ENCODE results near the gene NAT8. TPM values are rescaled to one million over a fixed set of nuclear protein-coding genes. Genes with fewer than 3 reads are reported as not detected.
"Not testable (repeated sequence)": the region's sequence is repeated elsewhere in the genome, so short reads cannot be mapped to it uniquely, and the experiment has no call there.

Gene NAT8
- total RNA-seq, 1 donor from 2014 or later: not detected

DNA sequence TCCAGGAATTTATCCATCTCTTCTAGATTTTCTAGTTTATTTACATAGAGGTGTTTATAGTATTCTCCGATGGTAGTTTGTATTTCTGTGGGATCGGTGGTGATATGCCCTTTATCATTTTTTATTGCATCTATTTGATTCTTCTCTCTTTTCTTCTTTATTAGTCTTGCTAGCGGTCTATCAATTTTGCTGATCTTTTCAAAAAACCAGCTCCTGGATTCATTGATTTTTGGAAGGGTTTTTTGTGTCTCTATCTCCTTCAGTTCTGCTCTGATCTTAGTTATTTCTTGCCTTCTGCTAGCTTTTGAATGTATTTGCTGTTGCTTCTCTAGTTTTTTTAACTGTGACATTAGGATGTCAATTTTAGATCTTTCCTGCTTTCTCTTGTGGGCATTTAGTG, 25.0 kb upstream of the NAT8 start:
- not testable (repeated sequence) for H3K9me3 Mint-ChIP-seq

DNA sequence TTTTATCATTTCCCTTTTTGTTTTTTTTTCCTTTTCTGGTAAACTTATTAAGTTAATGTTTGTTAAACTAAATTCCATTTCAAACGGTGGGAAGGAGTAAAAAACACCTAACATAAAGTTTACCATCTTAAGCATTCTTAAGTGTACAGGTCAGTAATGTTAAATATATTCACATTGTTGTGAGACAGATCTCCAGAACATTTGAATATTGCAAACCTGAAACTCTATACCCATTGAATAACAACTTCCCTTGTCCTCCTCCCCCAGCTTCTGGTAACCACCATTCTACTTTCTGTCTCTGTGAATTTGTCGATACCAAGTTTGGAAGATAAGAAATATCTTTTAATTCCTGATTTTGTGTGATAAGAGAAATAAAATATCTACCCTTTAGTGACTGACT, 12.0 kb upstream of the NAT8 start:
- intact Hi-C loops (cut with micrococcal nuclease): no loop called here
- H3K27ac Mint-ChIP-seq: no peak overlapping the region
- H3K4me3 Mint-ChIP-seq (ENCODE audit: low read depth): no peak overlapping the region
- H3K4me1 Mint-ChIP-seq (ENCODE audit: low read depth): no peaks in the 10 kb centered on the region
- H3K9me3 Mint-ChIP-seq: no peaks in the 10 kb centered on the region
- H3K36me3 Mint-ChIP-seq (ENCODE audit: low read depth): no peaks in the 10 kb centered on the region
- no peak for DNase-seq (ENCODE audit: low spot score)
- H3K27me3 Mint-ChIP-seq (ENCODE audit: low read depth): peaks cover 2% of the 10 kb centered on the region

More for the DNA sequence above, 25.0 kb upstream of the NAT8 start:
- DNase-seq (ENCODE audit: low spot score); H3K27ac Mint-ChIP-seq; H3K36me3 Mint-ChIP-seq (ENCODE audit: low read depth); intact Hi-C loops (cut with micrococcal nuclease); H3K4me3 Mint-ChIP-seq (ENCODE audit: low read depth); H3K4me1 Mint-ChIP-seq (ENCODE audit: low read depth); H3K27me3 Mint-ChIP-seq (ENCODE audit: low read depth): not testable (repeated sequence)

DNA sequence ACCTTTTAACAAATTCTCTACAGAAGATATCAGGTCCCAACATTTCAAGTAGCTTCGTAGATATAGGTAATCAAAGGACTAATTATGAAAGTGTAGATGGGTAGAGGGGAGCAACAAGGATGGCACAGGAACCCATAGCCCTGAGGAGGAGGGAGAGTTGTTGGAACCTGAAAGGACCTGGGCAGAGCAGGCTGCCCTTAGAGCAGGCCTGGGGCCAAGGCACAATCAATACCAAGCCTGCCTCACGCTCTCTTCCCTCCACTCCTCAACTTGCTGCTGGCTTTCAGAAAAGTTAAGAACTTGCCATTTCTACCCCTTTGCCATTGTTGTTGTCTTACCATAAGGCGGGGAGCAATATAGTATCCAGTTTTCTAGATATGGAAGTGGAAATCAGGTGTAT, 10.1 kb upstream of the NAT8 start:
- Mint-ChIP-seq H3K9me3 (no peaks in the 10 kb centered on the region), H3K36me3 (ENCODE audit: low read depth) (no peaks in the 10 kb centered on the region), H3K4me1 (ENCODE audit: low read depth) (no peaks in the 10 kb centered on the region), H3K4me3 (ENCODE audit: low read depth) (no peak overlapping the region), H3K27ac (no peak overlapping the region), H3K27me3 (ENCODE audit: low read depth) (peaks cover 2% of the 10 kb centered on the region)
- no peak for DNase-seq (ENCODE audit: low spot score)
- intact Hi-C loops (cut with micrococcal nuclease): no loop called here

DNA sequence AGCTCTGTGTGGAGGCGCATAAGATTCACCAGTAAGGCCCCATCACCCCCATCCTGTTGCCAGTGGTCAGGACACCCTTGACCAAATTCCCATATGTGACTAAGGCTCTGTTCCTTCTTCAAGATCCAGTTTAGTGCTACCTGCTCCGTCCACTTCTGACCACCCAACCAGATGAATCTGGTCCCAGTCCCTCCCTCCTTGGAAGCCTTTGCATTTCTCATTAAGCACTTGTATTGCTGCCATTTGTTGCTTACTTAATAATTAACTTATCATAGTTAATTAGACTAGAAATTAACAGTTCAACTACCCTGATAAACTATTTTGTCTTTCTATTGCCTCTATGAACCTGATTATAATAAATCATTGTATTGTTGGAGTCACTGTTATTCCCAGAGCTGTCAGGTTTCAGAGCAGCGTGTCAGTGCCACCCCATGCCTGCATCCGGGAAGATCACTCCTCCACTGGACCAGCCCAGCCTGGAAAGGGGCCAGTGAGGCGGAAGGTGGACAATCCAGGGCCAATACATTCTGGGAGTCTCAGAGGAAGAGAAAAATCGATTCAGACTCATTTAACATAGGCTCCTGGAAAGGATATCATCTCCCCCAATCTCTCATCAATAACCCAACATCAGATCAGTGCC, 9.5 kb upstream of the NAT8 start:
- H3K36me3 Mint-ChIP-seq (ENCODE audit: low read depth): no peaks in the 10 kb centered on the region
- H3K27ac Mint-ChIP-seq: no peak overlapping the region
- H3K27me3 Mint-ChIP-seq (ENCODE audit: low read depth): peaks cover 5% of the 10 kb centered on the region
- no peak for DNase-seq (ENCODE audit: low spot score)
- no peaks in the 10 kb centered on the region for H3K4me1 Mint-ChIP-seq (ENCODE audit: low read depth)
- intact Hi-C loops (cut with micrococcal nuclease): no loop called here
- no peaks in the 10 kb centered on the region for H3K9me3 Mint-ChIP-seq
- H3K4me3 Mint-ChIP-seq (ENCODE audit: low read depth): no peak overlapping the region

DNA sequence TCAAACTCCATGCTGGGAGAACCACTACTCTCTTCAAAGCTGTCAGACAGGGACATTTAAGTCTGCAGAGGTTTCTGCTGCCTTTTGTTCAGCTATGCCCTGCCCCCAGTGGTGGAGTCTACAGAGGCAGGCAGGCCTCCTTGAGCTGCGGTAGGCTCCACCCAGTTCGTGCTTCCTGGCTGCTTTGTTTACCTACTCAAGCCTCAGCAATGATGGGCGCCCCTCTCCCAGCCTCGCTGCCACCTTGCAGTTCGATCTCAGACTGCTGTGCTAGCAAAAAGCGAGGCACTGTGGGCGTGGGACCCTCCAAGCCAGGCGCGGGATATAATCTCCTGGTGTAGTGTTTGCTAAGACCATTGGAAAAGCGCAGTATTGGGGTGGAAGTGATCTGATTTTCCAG, 5.5 kb upstream of the NAT8 start:
- H3K36me3 Mint-ChIP-seq (ENCODE audit: low read depth); H3K4me1 Mint-ChIP-seq (ENCODE audit: low read depth); H3K4me3 Mint-ChIP-seq (ENCODE audit: low read depth); DNase-seq (ENCODE audit: low spot score); H3K27me3 Mint-ChIP-seq (ENCODE audit: low read depth); H3K27ac Mint-ChIP-seq; intact Hi-C loops (cut with micrococcal nuclease); H3K9me3 Mint-ChIP-seq: not testable (repeated sequence)

DNA sequence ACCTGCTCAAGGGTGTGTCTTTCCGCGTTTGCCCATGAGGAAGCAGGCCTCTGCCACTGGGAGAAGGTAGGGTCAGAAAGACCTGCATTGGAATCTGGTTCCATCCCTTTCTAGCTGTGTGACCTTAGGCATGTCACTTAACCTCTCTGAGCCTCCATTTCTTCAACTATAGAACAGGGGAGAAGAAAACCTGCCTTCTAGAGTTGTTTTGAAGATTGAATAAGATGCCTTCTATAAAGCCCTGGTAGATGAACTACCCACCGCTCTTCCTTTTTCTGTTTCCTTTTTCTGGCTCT, 507 bp downstream of the NAT8 start:
- Mint-ChIP-seq H3K9me3 (no peaks in the 10 kb centered on the region), H3K27me3 (ENCODE audit: low read depth) (peaks cover 1% of the 10 kb centered on the region), H3K4me1 (ENCODE audit: low read depth) (no peaks in the 10 kb centered on the region), H3K36me3 (ENCODE audit: low read depth) (no peaks in the 10 kb centered on the region), H3K27ac (no peak overlapping the region), H3K4me3 (ENCODE audit: low read depth) (no peak overlapping the region)
- DNase-seq (ENCODE audit: low spot score): no peak
- intact Hi-C loops (cut with micrococcal nuclease): no loop called here

DNA sequence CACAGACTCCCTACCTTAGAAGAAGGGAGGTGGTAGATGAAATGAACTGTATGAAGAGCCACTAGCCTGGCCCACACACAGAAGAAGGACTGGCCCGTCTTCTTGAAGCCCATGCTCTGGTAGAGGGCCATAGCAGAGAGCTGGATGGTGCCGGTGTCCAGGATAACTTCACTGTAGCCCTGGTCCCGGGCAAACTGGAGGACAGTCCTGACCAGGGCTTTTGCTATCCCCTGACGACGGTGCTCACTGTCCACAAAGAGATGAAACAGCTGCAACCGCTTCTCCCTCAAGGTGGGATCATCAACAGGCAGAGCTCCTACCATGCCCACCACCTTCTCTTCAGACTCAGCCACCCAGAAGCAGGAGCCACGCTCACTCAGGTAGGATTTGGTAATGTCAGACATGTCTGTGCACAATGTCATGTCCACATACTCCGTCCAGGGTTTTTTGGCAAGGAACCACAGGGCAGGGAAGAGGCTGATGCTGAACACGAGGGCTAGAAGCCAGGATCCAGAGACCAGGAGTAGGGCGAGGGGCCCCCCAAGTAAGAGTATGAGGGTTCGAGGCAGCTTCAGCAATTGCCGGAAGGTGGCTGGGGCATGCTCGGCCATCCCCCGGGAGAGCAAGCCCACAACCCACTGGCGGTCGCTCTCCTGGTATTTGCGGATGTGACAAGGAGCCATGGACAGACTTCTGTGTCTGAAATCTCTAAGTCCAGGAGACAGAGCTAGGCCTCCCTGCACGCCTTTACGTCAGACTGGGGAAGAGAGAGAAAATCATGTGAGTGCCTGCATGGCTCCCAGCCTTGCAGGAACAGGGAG, 1.1 kb downstream of the NAT8 start:
- intact Hi-C loops (cut with micrococcal nuclease): no loop called here
- Mint-ChIP-seq H3K27me3 (ENCODE audit: low read depth) (no peaks in the 10 kb centered on the region), H3K9me3 (no peaks in the 10 kb centered on the region), H3K4me3 (ENCODE audit: low read depth) (no peak overlapping the region), H3K36me3 (ENCODE audit: low read depth) (no peaks in the 10 kb centered on the region), H3K27ac (no peak overlapping the region), H3K4me1 (ENCODE audit: low read depth) (no peaks in the 10 kb centered on the region)
- no peak for DNase-seq (ENCODE audit: low spot score)

DNA sequence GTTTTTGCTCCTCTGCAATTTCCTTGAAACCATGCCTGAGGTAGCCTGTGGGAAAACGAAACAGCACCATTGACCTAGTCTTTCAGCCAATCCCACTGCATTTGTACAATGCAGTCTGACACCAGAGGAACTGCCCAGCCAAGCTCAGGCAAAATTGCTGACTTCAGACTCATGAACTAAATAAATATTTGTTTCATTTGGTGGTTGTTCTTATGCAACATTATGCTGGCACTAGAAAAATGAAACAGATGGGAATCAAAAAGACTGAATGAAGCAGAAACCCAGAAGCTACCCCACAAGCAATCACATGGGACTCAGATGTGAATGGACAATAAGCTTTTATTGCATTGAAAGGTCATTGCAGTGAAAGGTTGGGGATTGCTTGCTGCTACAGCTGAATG, 1.7 kb downstream of the NAT8 start:
- no peak overlapping the region for H3K4me3 Mint-ChIP-seq (ENCODE audit: low read depth)
- H3K4me1 Mint-ChIP-seq (ENCODE audit: low read depth): no peaks in the 10 kb centered on the region
- no peak for DNase-seq (ENCODE audit: low spot score)
- H3K27ac Mint-ChIP-seq: no peak overlapping the region
- H3K27me3 Mint-ChIP-seq (ENCODE audit: low read depth): no peaks in the 10 kb centered on the region
- intact Hi-C loops (cut with micrococcal nuclease): no loop called here
- no peaks in the 10 kb centered on the region for H3K36me3 Mint-ChIP-seq (ENCODE audit: low read depth)
- H3K9me3 Mint-ChIP-seq: no peaks in the 10 kb centered on the region

DNA sequence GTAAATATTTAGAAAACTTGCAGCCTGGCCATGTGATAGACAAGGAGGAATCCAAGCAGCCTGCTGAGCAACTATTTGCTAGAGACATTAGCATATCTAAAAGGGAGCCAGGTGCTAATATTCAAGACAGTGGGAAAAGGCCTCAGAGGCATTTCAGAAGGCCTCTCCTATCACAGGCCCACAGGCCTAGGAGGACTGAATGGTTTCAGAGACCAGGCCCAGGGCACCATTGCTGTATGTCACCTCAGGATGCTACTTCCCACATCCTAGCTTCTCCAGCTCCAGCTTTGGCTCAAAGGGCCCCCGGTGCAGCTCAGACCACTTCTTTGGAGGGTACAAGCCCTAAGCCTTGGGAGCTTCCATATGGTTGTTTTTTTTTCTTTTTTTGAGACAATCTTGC, 3.8 kb downstream of the NAT8 start:
- Mint-ChIP-seq H3K4me1 (ENCODE audit: low read depth) (no peaks in the 10 kb centered on the region), H3K36me3 (ENCODE audit: low read depth) (no peaks in the 10 kb centered on the region), H3K4me3 (ENCODE audit: low read depth) (no peak overlapping the region), H3K9me3 (no peaks in the 10 kb centered on the region), H3K27me3 (ENCODE audit: low read depth) (no peaks in the 10 kb centered on the region), H3K27ac (no peak overlapping the region)
- intact Hi-C loops (cut with micrococcal nuclease): no loop called here
- DNase-seq (ENCODE audit: low spot score): no peak

DNA sequence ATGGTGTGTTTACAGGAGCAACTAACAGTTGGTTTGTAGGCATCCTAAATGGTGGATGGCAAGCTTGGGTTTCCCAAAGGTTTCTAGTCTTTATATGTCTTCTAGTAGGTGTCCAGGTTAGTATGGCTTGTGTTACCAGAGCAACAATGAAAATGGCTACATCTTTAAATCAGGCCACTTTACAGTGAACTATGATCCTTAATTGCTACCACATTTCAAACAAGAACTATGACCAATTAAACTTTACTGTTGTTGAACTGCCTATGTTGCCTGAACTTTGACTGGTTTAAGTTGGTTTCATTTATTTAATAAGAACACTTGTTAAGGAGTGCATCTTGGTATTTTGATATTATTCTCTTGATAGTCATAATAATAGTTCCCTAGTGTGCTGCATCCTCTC, 5.2 kb downstream of the NAT8 start:
- H3K36me3 Mint-ChIP-seq (ENCODE audit: low read depth); H3K27me3 Mint-ChIP-seq (ENCODE audit: low read depth); H3K4me3 Mint-ChIP-seq (ENCODE audit: low read depth); H3K4me1 Mint-ChIP-seq (ENCODE audit: low read depth); H3K9me3 Mint-ChIP-seq; H3K27ac Mint-ChIP-seq; DNase-seq (ENCODE audit: low spot score); intact Hi-C loops (cut with micrococcal nuclease): not testable (repeated sequence)

DNA sequence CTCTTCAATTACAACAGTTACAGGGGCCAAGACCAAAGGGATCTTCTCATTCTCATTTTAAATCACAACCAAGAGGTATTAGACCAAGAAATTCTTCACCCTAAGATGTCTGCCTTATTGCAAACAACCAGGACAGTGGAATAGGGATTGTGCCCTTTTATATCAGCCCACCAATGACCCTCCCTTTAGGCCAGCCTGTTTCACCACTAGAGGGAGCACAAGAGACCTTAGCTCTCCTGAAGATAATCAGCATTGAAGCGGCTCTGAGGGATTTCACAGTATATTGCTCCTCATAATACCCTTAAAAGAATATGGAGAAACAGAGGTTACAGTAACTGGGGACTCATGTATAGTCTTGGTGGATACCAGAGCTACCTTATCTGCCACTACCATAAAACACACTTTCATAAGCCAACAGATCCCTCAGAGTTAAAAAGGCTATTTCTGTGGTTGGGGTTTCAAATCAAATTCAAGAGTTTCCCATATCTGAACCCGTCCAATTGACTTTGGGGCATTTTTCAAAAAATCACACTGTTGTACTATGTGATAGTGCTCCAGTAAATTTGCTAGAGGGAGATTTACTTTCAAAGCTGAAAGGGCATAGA, 11.5 kb downstream of the NAT8 start:
- H3K36me3 Mint-ChIP-seq (ENCODE audit: low read depth); H3K27ac Mint-ChIP-seq; H3K4me3 Mint-ChIP-seq (ENCODE audit: low read depth); DNase-seq (ENCODE audit: low spot score); H3K9me3 Mint-ChIP-seq; H3K27me3 Mint-ChIP-seq (ENCODE audit: low read depth); intact Hi-C loops (cut with micrococcal nuclease); H3K4me1 Mint-ChIP-seq (ENCODE audit: low read depth): not testable (repeated sequence)

DNA sequence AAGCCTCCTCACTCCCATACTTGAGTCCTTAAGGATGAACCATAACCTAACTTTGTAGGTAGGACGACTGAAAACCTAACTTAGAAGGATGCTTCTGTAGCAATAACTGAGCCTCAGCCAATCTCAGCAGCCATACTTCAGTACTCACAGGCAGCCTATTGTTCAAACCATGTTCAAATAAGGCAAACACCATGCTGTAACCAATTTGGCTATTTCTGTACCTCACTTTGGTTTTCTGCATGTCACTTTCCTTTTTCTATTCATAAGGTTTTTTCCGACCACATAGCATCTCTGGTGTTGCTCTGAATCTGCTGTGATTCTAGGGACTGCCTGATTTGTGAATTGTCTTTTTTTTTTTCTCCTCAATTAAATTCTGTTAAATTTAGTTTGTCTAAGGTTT, 13.7 kb downstream of the NAT8 start:
- DNase-seq (ENCODE audit: low spot score); H3K4me3 Mint-ChIP-seq (ENCODE audit: low read depth); H3K36me3 Mint-ChIP-seq (ENCODE audit: low read depth); H3K4me1 Mint-ChIP-seq (ENCODE audit: low read depth); H3K27ac Mint-ChIP-seq; H3K27me3 Mint-ChIP-seq (ENCODE audit: low read depth); H3K9me3 Mint-ChIP-seq; intact Hi-C loops (cut with micrococcal nuclease): not testable (repeated sequence)

DNA sequence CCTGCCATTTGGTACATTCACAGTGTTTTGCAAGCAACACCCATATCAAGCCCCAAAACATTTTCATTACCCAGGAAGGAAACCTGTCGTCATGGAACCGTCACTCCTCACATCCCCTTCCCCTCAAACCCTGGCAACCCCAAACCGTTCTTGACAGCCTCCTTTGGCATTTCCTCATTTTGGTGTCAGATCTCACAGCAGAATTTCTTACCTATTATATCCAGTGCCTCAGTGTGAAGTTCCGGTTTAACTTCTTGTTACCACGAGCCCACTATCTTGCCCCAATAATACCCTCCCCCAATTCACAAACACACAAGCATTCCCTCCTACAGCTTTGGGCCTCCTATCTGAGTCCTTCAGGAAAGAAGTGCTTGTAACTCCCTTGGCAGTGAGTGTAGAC, 16.0 kb downstream of the NAT8 start:
- intact Hi-C loops (cut with micrococcal nuclease); H3K27me3 Mint-ChIP-seq (ENCODE audit: low read depth); H3K27ac Mint-ChIP-seq; H3K9me3 Mint-ChIP-seq; H3K4me3 Mint-ChIP-seq (ENCODE audit: low read depth); DNase-seq (ENCODE audit: low spot score); H3K4me1 Mint-ChIP-seq (ENCODE audit: low read depth); H3K36me3 Mint-ChIP-seq (ENCODE audit: low read depth): not testable (repeated sequence)
